Activated CD4-positive, alpha-beta T cell treated with anti-CD3 and anti-CD28 coated beads for 48 hours (primary cell): ENCODE results near the gene AQP9.

Experiments
- DNase-seq: peaks from one replicate; pipeline ENCODE4 v3.0.0-alpha.2; 2020

AQP9 gene

GRCh38 chr15:58228718-58229117, 90.5 kb downstream of the AQP9 start:
- DNase-seq, result no peak

GRCh38 chr15:58229297-58229768, 91.2 kb downstream of the AQP9 start:
- no peak for DNase-seq

GRCh38 chr15:58232281-58233065, 94.3 kb downstream of the AQP9 start:
- no peak for DNase-seq

GRCh38 chr15:58233341-58233740, 95.2 kb downstream of the AQP9 start:
- no peak for DNase-seq
